HG03045 (cell line): ENCODE data around the gene SLC25A11.

Source experiments
- ATAC-seq: cut with Tn5 transposase; IDR thresholded peaks from one replicate; pipeline ENCODE4 v1.9.1; 2021; ENCODE audit warnings: mild to moderate bottlenecking, moderate library complexity; ENCODE audit not compliant: unreplicated experiment

Gene SLC25A11

GRCh38 chr17:4939796-4940554, at the start of gene SLC25A11, which contains the start of gene RNF167:
TSS of gene SLC25A11 (minus strand) at chr17:4940046. CDS start at chr17:4939910, 136 bp downstream.
TSS of gene RNF167 (plus strand) at chr17:4940268. CDS start at chr17:4940910, 642 bp downstream.
- ATAC-seq, result peak; percentile 71

- ATAC-seq, result no peak
Observed at GRCh38 chr17:4987767-4988567, 48.1 kb upstream of the SLC25A11 start.

- ATAC-seq, result peak; percentile 71
Observed at GRCh38 chr17:4986951-4987766, 47.3 kb upstream of the SLC25A11 start, which contains the start of gene CAMTA2. TSS of gene CAMTA2 (minus strand) at chr17:4987675. CDS start at chr17:4986222, 1,453 bp downstream.

DNA sequence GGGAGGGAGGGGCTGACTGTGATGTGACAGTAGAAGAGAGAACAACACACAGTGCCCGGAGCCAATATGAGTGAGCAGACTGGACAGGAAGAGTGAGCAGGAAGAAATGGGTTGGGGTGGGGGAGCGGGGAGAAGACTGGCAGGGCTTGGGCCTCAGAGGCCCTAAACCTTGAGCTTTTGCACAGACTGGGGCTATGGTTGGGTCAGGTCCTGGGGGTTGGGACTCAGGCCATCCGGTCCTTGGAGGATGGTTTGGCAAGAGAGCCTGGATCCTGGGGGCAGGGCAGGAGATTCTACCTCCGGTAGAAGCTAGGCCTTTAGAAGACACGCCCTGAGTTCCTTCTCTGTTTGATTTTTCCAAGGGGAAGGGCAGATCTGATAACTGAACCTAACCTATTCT, 46.6 kb upstream of the SLC25A11 start:
- ATAC-seq, result no peak

- no peak for ATAC-seq
Observed at GRCh38 chr17:4982305-4982704, 42.5 kb upstream of the SLC25A11 start.

- no peak for ATAC-seq
Observed at GRCh38 chr17:4980644-4981216, 40.9 kb upstream of the SLC25A11 start.

DNA sequence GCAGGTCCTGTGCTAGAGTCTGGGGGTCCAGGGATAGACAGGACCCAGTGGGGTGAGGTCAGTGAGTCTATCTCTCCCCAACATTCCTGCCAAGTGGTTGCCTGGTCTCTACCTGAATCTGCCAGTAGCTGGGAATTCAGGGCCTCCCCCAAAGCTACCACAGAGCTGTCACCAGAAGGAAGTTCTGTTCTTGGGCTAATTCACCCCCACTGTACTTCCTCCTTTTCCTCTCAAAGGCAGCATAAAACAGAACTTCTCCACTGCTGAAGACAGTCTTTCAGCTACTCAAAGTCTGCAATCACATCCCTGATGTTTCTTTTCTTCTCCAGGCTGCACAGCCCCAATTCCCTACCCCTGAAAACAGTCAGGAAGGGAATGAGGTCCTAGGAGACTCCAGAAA, 38.9 kb upstream of the SLC25A11 start:
- ATAC-seq, result no peak

- no peak for ATAC-seq
Observed at GRCh38 chr17:4974115-4974670, 34.3 kb upstream of the SLC25A11 start.

DNA sequence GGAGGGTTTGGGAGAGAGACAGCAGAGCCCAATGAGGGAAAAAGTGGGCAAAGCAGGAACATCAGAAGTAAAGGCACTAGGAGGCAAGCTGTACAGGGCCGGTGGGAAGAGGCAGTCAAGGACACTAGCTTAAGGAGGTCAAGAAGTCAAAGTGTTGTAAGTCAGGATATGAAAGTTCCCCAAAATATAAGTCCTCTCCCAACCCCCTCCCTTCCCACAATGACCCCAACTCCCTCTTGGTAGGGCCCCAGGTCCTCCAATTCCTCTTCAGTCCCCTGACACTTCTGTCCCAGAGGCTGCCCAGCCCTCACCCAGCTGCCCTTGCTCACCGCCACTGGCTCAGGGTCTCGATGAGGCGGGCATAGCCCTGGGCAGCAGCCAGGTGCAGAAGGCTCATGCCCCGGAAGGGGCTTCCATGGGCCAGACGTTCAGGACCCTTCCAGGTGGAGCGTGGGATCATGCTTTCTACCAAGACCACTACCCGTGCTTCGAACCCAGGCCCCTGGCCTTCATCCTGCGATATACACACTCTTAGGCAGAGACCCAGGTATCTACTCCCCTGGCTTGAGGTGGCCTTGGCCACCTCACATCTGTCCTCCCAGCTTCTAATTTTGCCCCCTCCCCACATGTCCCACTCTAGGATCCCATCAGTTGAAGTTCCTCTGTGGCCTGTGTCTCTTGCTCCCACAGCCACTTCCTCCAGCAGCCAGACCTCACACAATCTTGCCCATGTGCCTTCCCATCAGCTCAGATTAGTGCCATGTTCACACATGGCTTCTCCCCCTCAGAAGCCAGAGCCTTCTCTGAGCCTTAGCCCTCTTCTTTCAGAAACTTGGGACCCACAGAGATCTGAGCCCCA, 33.6 kb upstream of the SLC25A11 start:
- no peak for ATAC-seq

DNA sequence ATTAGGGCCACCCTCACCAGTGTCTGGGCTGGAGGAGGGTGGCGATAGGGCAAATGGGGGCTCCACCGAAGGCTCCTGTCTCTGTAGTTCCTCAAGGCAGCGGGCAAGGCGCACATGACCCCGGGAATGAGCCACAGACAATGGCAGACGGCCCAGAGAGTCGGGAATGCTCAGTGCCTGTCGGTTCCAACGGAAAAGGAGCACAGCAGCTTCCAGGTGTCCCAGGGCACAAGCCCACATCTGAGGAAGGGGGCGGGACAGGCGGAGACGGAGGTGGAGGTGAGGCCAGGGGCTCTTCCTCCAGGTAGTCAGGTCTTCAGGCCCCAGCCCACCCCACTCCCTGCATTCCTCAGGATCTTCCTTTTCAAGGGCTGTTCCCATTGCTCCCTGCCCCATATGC, 32.9 kb upstream of the SLC25A11 start:
- no peak for ATAC-seq

DNA sequence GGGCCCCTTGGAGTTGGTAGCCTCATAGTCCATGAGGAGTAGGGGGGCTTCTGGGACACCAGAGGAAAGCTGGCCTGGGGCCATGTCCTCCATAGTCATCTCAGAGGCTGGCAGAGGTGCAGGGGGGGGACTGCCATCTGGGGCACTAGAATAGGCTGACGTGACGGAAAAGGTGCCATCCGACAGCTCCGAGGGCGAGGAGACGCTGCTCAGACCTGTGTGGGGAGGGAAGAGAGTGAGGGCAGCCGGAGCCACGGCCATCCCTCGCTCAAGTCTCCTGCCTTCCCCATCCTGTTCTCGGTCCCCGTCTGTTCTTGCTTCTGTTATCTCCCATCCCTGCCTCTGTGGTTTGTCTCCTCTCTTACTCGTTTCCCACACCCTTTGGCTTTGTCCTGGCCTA, 32.5 kb upstream of the SLC25A11 start:
- ATAC-seq, result no peak

- ATAC-seq, result no peak
Observed at GRCh38 chr17:4971826-4972225, 32.0 kb upstream of the SLC25A11 start.

- no peak for ATAC-seq
Observed at GRCh38 chr17:4970273-4970672, 30.4 kb upstream of the SLC25A11 start.

- ATAC-seq, result no peak
Observed at GRCh38 chr17:4969551-4970173, 29.8 kb upstream of the SLC25A11 start.

GRCh38 chr17:4969047-4969550, 29.3 kb upstream of the SLC25A11 start:
- no peak for ATAC-seq

GRCh38 chr17:4968486-4969046, 28.7 kb upstream of the SLC25A11 start:
- no peak for ATAC-seq

GRCh38 chr17:4967539-4968485, 28.0 kb upstream of the SLC25A11 start, which contains the start of gene SPAG7:
TSS of gene SPAG7 (minus strand) at chr17:4967817. CDS start at chr17:4967804, 13 bp downstream.
- peak; percentile 65 for ATAC-seq
